Keratinocyte (primary cell): Measurements from ENCODE around the gene SRGAP3.
"Not testable (repeated sequence)": the region's sequence is repeated elsewhere in the genome, so short reads cannot be mapped to it uniquely, and the experiment has no call there.

Experiments used
- CTCF ChIP-seq, 3 experiments: IDR thresholded peaks in 1 of 3; conservative IDR thresholded peaks in 1 of 3; optimal IDR thresholded peaks in 1 of 3; 2 replicates in 2 of 3; 3 replicates in 1 of 3; pipeline versions ENCODE3 to v1.5.1; 2011; ENCODE audit warnings: low read length in 3 of 3, mild to moderate bottlenecking in 3 of 3, moderate library complexity in 2 of 3, control low read depth in 1 of 3, inconsistent platforms in 1 of 3; ENCODE audit not compliant: insufficient read depth in 2 of 3; ENCODE audit errors: extremely low read depth in 1 of 3
- EZH2 ChIP-seq: IDR thresholded peaks from one replicate; pipeline ENCODE4 v1.6.1; 2012; ENCODE audit warnings: inconsistent platforms, mild to moderate bottlenecking, low read length, moderate library complexity

- TF ChIP-seq EZH2; CTCF (optimal IDR thresholded peaks at IDR 0.05 in 1 of 3, IDR thresholded peaks at IDR 0.05 in 1 of 3, conservative IDR thresholded peaks at IDR 0.05 in 1 of 3; ENCODE audit: extremely low read depth in 1 of 3, insufficient read depth in 2 of 3, low read length in 3 of 3): not testable (repeated sequence)
These were observed 32.1 kb upstream of the SRGAP3 start for GRCh38 chr3:9281533-9281932.
